ENCODE results near the gene ADAMTS15. TPM values are rescaled to one million over a fixed set of nuclear protein-coding genes. Genes with fewer than 3 reads are reported as not detected.

Gene ADAMTS15
- total and polyA plus RNA-seq, 10 of the 15 experiments (the other 5 are each of a cell fraction or from before 2014, with no cell fraction given) = not detected

GRCh38 chr11:130429983-130430382 is 18.5 kb upstream of the ADAMTS15 start (continued):
- no peak for TF ChIP-seq ZBTB11 (CRISPR knock-in tag; IDR thresholded peaks at IDR 0.05)
- no peak for TF ChIP-seq EED (IDR thresholded peaks at IDR 0.05; ENCODE audit: low read depth)
- TF ChIP-seq RAD51 (IDR thresholded peaks at IDR 0.05) = no peak
- no peak for TF ChIP-seq NBN (IDR thresholded peaks at IDR 0.05)
- TF ChIP-seq KDM1A (IDR thresholded peaks at IDR 0.05; ENCODE audit: borderline replicate concordance) = no peak
- TF ChIP-seq, protein P1, sequence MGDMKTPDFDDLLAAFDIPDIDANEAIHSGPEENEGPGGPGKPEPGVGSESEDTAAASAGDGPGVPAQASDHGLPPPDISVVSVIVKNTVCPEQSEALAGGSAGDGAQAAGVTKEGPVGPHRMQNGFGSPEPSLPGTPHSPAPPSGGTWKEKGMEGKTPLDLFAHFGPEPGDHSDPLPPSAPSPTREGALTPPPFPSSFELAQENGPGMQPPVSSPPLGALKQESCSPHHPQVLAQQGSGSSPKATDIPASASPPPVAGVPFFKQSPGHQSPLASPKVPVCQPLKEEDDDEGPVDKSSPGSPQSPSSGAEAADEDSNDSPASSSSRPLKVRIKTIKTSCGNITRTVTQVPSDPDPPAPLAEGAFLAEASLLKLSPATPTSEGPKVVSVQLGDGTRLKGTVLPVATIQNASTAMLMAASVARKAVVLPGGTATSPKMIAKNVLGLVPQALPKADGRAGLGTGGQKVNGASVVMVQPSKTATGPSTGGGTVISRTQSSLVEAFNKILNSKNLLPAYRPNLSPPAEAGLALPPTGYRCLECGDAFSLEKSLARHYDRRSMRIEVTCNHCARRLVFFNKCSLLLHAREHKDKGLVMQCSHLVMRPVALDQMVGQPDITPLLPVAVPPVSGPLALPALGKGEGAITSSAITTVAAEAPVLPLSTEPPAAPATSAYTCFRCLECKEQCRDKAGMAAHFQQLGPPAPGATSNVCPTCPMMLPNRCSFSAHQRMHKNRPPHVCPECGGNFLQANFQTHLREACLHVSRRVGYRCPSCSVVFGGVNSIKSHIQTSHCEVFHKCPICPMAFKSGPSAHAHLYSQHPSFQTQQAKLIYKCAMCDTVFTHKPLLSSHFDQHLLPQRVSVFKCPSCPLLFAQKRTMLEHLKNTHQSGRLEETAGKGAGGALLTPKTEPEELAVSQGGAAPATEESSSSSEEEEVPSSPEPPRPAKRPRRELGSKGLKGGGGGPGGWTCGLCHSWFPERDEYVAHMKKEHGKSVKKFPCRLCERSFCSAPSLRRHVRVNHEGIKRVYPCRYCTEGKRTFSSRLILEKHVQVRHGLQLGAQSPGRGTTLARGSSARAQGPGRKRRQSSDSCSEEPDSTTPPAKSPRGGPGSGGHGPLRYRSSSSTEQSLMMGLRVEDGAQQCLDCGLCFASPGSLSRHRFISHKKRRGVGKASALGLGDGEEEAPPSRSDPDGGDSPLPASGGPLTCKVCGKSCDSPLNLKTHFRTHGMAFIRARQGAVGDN (IDR thresholded peaks at IDR 0.05) = no peak
- no peak for TF ChIP-seq MLLT1 (IDR thresholded peaks at IDR 0.05)
- TF ChIP-seq ZNF207 (IDR thresholded peaks at IDR 0.05; ENCODE audit: borderline replicate concordance) = no peak
- no peak for TF ChIP-seq NFIC (IDR thresholded peaks at IDR 0.05; ENCODE audit: low read depth, low read length)
- no peak for TF ChIP-seq BCL11A (IDR thresholded peaks at IDR 0.05; ENCODE audit: low read depth, low read length)
- TF ChIP-seq CEBPB (IDR thresholded peaks at IDR 0.05; ENCODE audit: borderline replicate concordance in 1 of 2, low read depth in 2 of 2, low read length in 2 of 2) = no peak
- no peak for TF ChIP-seq CTCF (IDR thresholded peaks at IDR 0.05 in 2 of 3, conservative IDR thresholded peaks at IDR 0.05 in 1 of 3; ENCODE audit: control insufficient read depth in 2 of 3, extremely low read depth in 1 of 3, insufficient read depth in 1 of 3, low read depth in 3 of 3, low read length in 3 of 3)
